Activated CD4-positive, alpha-beta T cell treated with anti-CD3 and anti-CD28 coated beads for 4 hours (primary cell): Measurements from ENCODE around the gene GCK.

ENCODE experiments used
- DNase-seq, 2 donors: peaks; one replicate each; pipeline ENCODE4 v3.0.0-alpha.2; 2020

The GCK gene

DNA sequence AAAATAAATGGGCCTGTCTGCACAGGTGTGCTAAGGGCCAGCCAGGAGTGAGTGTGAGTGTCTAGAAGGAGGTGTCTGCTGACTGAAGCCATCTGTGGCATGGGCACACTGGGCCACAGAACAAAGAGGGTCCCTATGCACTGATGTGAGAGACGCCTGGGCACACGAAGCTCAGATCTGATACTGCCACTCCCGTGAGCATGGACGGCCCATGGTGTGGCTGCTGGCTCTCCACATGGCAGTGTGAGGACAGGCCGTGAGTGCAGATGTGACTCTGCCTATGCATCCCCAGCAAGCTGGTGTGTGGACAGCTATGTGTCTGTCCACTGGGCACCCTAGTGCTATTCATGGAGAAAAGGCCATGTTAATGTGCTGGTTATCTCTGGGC, 35.3 kb downstream of the GCK start:
- no peak for DNase-seq

DNA sequence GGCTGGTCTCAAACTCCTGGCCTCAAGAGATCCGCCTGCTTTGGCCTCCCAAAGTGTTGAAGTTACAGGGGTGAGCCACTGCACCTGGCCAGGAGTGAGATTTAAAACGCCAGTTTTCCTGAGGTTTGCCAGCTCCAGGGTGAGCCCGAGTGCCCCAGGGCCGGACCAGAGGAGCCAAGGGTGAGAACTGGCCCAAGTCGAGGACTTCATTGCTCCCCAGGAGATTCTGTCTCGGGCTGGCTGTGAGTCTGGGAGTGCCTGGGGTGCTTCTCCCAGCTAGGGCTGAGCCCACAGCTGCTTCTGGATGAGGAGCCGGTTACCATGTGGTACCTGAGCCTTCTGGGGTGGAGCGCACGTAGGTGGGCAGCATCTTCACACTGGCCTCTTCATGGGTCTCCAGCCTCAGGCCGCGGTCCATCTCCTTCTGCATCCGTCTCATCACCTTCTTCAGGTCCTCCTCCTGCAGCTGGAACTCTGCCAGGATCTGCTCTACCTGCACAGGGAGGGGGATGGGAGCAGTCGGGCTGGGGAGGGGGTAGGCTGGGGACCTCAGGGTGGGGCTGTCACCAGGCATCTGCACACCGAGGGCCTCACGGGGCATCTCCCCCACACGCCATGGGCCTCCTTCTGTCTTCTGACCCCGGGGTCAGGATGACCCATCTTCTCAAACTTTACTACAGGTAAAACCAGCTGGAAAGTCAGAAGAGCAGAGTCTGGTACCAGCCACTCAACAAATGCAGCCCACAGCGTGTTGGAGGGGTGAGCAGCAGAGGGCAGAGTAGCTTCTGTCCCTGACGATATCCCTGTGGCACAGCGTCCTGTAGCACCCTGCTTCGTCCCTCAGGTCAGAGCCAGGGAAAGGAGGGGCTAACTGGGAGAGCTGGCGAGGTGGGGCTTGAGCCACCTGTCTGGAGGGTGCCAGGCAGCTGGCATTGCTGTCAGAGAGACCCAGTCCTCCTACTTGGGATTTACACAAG, 36.0 kb downstream of the GCK start:
- no peak for DNase-seq

- no peak for DNase-seq
These were observed 37.3 kb downstream of the GCK start for GRCh38 chr7:44151956-44152355.

GRCh38 chr7:44150966-44151941, 38.0 kb downstream of the GCK start:
- DNase-seq = no peak

- DNase-seq = no peak
These were observed 38.8 kb downstream of the GCK start for GRCh38 chr7:44150466-44150832.

GRCh38 chr7:44149571-44150465, 39.4 kb downstream of the GCK start:
- no peak for DNase-seq

- no peak for DNase-seq
These were observed 40.2 kb downstream of the GCK start for GRCh38 chr7:44148961-44149536.

GRCh38 chr7:44148166-44148565, 41.1 kb downstream of the GCK start:
- no peak for DNase-seq

DNA sequence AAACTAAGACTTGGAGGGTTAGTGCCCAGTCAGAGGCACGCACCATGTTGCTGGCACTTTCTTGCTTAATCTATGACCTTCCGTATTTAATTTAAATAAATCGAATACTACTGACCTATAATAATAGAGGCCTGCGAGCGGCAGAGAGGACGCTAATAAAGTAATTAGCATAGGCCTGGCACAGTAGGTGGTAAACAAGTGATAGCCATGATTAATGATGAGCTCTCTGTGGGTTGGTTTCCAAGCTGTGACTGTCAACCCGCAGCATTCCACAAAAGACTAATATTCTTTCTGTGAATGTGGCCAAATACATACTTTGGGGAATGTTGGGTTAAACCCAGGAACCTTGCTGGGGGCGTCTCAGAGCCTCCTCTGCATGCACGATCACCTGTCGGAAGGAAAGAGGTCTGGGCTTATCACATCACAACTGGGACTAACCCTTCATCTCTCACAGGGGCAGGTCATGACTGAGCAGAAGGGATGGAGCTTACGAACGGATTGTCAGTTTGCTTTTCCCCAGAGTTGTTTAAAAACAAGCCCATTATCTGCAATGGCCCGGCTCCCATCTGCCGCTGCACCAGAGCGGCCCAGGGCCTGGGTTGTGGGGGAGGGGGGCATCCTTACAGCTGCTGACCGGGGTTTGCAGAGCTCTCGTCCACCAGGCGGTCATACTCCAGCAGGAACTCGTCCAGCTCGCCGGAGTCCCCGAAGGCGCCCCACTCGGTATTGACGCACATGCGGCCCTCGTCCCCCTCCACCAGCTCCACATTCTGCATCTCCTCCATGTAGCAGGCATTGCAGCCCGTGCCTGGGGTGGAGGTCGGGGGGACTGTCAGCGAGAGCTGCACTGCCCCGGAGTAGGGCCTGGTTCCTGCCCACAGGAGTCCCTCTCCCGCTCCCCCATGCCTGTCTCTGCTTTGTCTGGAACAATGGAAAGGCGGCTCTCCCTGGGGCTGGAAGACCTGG, 41.9 kb downstream of the GCK start:
- no peak for DNase-seq

GRCh38 chr7:44145969-44146911, 43.0 kb downstream of the GCK start:
- DNase-seq = peak; percentile 69 to 70

DNA sequence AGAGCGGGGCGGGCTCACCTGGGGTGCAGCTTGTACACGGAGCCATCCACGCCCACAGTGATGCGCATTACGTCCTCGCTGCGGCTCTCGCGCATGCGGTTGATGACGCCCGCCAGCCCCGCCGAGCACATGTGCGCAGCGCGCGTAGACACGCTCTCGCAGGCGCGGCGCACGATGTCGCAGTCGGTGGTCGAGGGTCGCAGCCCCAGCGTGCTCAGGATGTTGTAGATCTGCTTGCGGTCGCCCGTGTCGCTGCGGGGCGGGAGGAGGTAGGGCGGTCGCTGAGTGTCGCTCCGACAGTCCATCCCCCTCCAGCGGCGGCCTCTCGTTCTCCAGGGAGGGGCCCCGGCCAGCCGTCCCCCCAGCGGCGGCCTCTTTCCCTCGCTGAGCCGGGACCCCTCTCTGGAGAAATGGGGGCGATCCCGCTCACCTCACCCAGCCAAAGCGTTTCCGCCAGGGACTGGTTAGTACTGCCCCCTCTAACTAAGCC, 43.7 kb downstream of the GCK start:
- peak; percentile 63 to 68 for DNase-seq

DNA sequence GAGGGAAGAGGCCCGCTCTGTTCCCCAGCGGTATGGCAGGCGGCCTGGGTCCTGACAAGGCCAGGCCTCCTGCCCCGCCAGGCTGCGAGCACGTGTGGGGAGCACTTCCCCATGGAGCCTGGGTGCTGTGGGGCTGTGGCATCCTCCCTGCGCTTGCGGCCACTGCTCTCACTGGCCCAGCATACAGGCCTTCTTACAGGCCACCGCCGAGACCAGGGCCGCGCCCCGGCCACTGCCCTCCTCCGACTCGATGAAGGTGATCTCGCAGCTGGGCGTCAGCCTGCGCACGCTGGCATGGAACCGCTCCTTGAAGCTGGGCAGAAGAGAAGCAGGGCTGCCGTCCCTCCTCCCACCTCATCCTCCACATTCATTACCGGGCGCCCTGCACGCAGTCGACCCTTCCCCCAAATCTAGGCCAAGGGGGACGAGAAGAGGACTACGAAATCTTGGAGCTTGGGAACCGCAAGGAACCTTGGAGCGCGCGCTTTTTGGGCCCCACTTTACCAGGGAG, 44.2 kb downstream of the GCK start:
- no peak for DNase-seq

DNA sequence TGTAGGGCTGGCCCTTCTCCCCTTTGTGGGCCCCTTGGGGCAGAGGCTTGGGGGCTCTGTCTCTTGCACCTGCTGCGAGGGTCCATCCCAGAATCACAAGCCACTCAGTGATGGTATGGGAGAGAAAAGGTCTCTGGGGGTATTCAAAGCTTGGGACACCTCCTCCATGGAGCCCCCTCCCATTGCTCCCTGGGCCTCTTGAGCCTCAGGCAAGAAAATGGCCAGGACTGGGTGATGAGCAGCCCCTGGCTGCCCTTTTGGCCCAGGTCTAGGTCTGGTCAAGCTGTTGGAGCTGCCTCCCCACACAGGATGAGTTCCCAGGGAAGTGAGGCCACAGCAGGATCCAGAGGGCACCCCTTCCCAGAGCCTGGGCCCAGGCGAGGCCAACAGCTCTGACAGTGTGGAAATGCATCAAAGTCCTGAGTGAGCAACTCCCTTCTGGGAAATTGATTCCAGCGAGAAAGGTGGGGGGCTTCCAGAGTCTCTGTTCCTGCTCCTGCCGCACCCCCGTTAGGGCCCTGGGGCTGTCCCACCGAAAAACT, 44.7 kb downstream of the GCK start:
- no peak for DNase-seq

- no peak for DNase-seq
These were observed 45.5 kb downstream of the GCK start for GRCh38 chr7:44143646-44144250.

DNA sequence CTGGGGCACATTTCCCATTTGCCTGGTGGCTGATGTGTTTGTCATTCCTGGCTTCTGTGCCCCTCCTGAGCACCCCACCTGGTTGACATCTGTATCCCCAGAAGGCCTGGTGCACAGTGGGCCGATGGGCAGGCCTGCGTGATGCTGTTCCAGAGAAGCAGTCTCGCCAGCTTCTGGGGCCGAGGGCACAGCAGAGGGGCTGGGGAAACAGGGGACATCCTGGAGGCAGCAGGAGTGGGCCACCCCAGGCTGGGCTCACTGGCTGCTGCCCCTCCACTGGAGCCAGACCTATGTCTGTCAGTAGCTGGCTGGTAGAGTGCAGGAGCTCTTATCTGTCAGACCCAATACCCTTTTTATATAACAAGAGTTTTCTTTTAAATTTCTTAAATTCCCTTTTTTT, 47.2 kb downstream of the GCK start:
- no peak for DNase-seq

DNA sequence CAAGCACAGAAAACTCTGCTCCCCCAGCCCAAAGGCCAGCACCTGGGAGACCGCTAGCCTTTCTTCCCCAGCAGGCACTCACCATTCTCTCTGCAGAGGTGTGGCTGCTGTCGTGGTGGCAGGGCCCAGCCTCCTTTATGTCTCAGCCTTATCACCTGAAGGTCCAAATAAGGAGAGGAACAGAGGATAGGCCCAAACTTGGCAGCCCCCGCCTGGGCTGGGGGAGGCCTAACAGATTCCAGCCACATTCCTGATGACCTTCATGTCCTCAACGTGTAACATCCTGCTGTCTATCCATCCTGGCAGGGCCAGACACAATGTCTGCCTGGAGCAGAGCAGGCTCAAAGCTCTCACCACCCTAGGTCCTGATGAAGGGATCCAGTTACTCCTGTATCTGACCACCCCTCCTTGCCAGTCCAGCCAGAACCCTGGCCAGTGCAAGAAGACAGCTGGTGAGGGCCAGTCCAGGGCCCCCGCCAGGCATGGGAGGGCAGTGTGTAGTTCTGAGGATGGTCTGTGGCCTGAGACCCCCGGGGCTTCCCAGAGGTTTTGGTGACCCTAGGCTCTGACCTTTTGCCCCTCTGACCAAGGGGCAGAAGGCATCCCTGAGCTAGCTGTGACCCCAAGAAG, 47.9 kb downstream of the GCK start, which contains the start of gene MYL7:
Gene MYL7 (minus strand): TSS at position 112 of the 630 bp plus-strand sequence. CDS start 27 bp downstream, at position 85.
- no peak for DNase-seq

DNA sequence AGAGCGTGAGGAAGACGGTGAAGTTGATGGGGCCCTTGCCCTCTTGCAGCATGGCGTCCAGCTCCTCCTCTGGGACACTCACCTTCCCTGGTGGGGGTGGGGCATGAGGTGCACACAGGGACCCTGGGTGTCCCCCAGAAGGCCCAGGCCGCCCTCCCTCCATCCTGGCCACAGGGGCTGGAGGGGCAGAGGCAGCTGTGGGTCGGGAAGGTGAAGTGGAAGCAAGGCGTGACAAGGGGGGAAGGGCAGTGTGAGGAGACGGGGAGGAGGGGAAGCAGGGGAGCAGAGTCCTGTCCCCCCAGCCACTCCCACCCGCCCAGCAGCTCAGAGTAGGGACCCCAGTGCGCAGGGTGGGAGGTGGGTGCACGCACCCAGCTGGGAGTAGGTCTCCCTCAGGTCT, 48.9 kb downstream of the GCK start:
- DNase-seq = no peak
